IMR-90 (cell line): ENCODE data around the gene TUBB2B. TPM values are rescaled to one million over a fixed set of nuclear protein-coding genes. Genes with fewer than 3 reads are reported as not detected.

Experiments used
- ATAC-seq: fragments of 200-7000 bp; cut with Tn5 transposase; 2 replicates; pipeline ENCODE4 v1.9.1; 2020; ENCODE audit warnings: low read depth, mild to moderate bottlenecking, moderate library complexity
- BruUV-seq: library from RNA; stranded (reverse); fragments of 400-500 nt; replicated peaks from 2 replicates; lab custom pipeline; 2021; lab: Mats Ljungman, UMichigan
- CTCF ChIA-PET: fragments of 300-600 bp; formaldehyde crosslinking; extraction: SDS; loops from one replicate; lab custom pipeline; 2021; ENCODE audit warnings: antibody characterized with exemption; lab: Yijun Ruan, JAX
- POLR2A ChIA-PET: fragments of 300-600 bp; sonication (Branson Sonifier 250); formaldehyde crosslinking; loops from one replicate; lab custom pipeline; 2022; ENCODE audit warnings: antibody characterized with exemption; ENCODE audit not compliant: unreplicated experiment; lab: Charles Lee
- DNase-seq: peaks from one replicate; pipeline ENCODE4 v3.0.0; 2013
- H2AFZ ChIP-seq: replicated peaks from 2 replicates; pipeline ENCODE3; 2013; ENCODE audit warnings: low read length, mild to moderate bottlenecking; ENCODE audit not compliant: poor library complexity
- H2AK5ac ChIP-seq: 2 replicates; pipeline ENCODE4 v1.6.1; 2013; ENCODE audit warnings: low read depth, low read length, inconsistent platforms
- H2AK9ac ChIP-seq: replicated peaks from 2 replicates; pipeline ENCODE3; 2013; ENCODE audit warnings: mild to moderate bottlenecking, low read depth, low read length, moderate library complexity; ENCODE audit not compliant: poor library complexity
- H2BK120ac ChIP-seq: 2 replicates; pipeline ENCODE4 v1.6.1; 2013; ENCODE audit warnings: low read depth, low read length, inconsistent platforms
- H2BK15ac ChIP-seq: 3 replicates; pipeline ENCODE4 v1.6.1; 2013; ENCODE audit warnings: low read depth, low read length, inconsistent platforms
- H2BK20ac ChIP-seq: 2 replicates; pipeline ENCODE4 v1.6.1; 2013; ENCODE audit warnings: low read depth, mild to moderate bottlenecking, inconsistent platforms, low read length, moderate library complexity
- H2BK5ac ChIP-seq: 2 replicates; pipeline ENCODE4 v1.6.1; 2013; ENCODE audit warnings: mild to moderate bottlenecking, low read depth, low read length, inconsistent platforms; ENCODE audit not compliant: poor library complexity, severe bottlenecking
- H3K14ac ChIP-seq: replicated peaks from 2 replicates; pipeline ENCODE4 v1.6.1; 2013; ENCODE audit warnings: low read depth, low read length, inconsistent platforms
- H3K18ac ChIP-seq: 2 replicates; pipeline ENCODE4 v1.6.1; 2013; ENCODE audit warnings: low read depth, low read length, control low read depth
- H3K23ac ChIP-seq: 2 replicates; pipeline ENCODE4 v1.6.1; 2013; ENCODE audit warnings: low read depth, low read length, inconsistent platforms
- H3K27ac ChIP-seq: 2 replicates; pipeline ENCODE4 v1.5.1; 2013; ENCODE audit warnings: mild to moderate bottlenecking, control low read depth, low read length; ENCODE audit not compliant: insufficient read depth
- H3K27me3 ChIP-seq: 2 replicates; pipeline ENCODE4 v1.6.1; 2013; ENCODE audit warnings: low read length; ENCODE audit not compliant: control insufficient read depth, insufficient read depth
- H3K36me3 ChIP-seq: 2 replicates; pipeline ENCODE4 v1.6.1; 2013; ENCODE audit warnings: low read length, mixed read lengths; ENCODE audit not compliant: control insufficient read depth, insufficient read depth
- H3K4ac ChIP-seq: 2 replicates; pipeline ENCODE4 v1.6.1; 2013; ENCODE audit warnings: low read depth, low read length, inconsistent platforms
- H3K4me1 ChIP-seq: 2 replicates; pipeline ENCODE4 v1.6.1; 2013; ENCODE audit warnings: low read length, mixed read lengths; ENCODE audit not compliant: control insufficient read depth, insufficient read depth
- H3K4me2 ChIP-seq: 2 replicates; pipeline ENCODE4 v1.6.1; 2013; ENCODE audit warnings: low read depth, mild to moderate bottlenecking, control low read depth, low read length, moderate library complexity
- H3K4me3 ChIP-seq: 2 replicates; pipeline ENCODE4 v1.5.1; 2013; ENCODE audit warnings: low read depth, mild to moderate bottlenecking, control low read depth, low read length, moderate library complexity; ENCODE audit not compliant: insufficient read depth
- H3K56ac ChIP-seq: 2 replicates; pipeline ENCODE4 v1.6.1; 2013; ENCODE audit warnings: low read length, inconsistent platforms; ENCODE audit not compliant: insufficient read depth; ENCODE audit errors: extremely low read depth
- H3K79me1 ChIP-seq, 2 experiments: 2 replicates each; pipeline ENCODE4 v1.6.1; 2013; ENCODE audit warnings: low read length in 2 of 2, inconsistent platforms in 1 of 2, low read depth in 1 of 2
- H3K9ac ChIP-seq: 2 replicates; pipeline ENCODE4 v1.6.1; 2013; ENCODE audit warnings: low read depth, low read length, control low read depth
- H3K9me1 ChIP-seq: 2 replicates; pipeline ENCODE4 v1.6.1; 2013; ENCODE audit warnings: low read length, inconsistent platforms; ENCODE audit not compliant: insufficient read depth
- H3K9me3 ChIP-seq: 2 replicates; pipeline ENCODE4 v1.6.1; 2013; ENCODE audit warnings: low read length; ENCODE audit not compliant: control insufficient read depth, insufficient read depth
- H4K20me1 ChIP-seq: 2 replicates; pipeline ENCODE4 v1.6.1; 2013; ENCODE audit warnings: low read length, inconsistent platforms; ENCODE audit not compliant: insufficient read depth
- H4K5ac ChIP-seq: 2 replicates; pipeline ENCODE4 v1.6.1; 2013; ENCODE audit warnings: mild to moderate bottlenecking, low read depth, low read length, control low read depth
- H4K8ac ChIP-seq, 2 experiments: 2 replicates each; pipeline ENCODE4 v1.6.1; 2013; ENCODE audit warnings: low read depth in 2 of 2, low read length in 2 of 2, control low read depth in 1 of 2, inconsistent platforms in 1 of 2
- H4K91ac ChIP-seq: 2 replicates; pipeline ENCODE4 v1.6.1; 2013; ENCODE audit warnings: low read depth, low read length, inconsistent platforms; ENCODE audit not compliant: insufficient read depth
- BHLHE40 ChIP-seq: fragments of 150-350 bp; IDR thresholded peaks from 2 replicates; pipeline ENCODE4 v1.6.1; 2016; ENCODE audit warnings: mild to moderate bottlenecking, low read depth, low read length
- CEBPB ChIP-seq: IDR thresholded peaks from 2 replicates; pipeline ENCODE4 v1.6.1; 2012; ENCODE audit warnings: low read depth, low read length, improper control_type of control experiment
- CHD1 ChIP-seq: IDR thresholded peaks from 2 replicates; pipeline ENCODE4 v1.6.1; 2012; ENCODE audit warnings: low read depth, low read length, improper control_type of control experiment
- CTCF ChIP-seq: conservative IDR thresholded peaks from 2 replicates; pipeline ENCODE4 v1.5.1; 2012; ENCODE audit warnings: mild to moderate bottlenecking, low read depth, low read length, improper control_type of control experiment
- MAZ ChIP-seq: IDR thresholded peaks from 2 replicates; pipeline ENCODE4 v1.6.1; 2012; ENCODE audit warnings: low read depth, mild to moderate bottlenecking, low read length, improper control_type of control experiment, moderate library complexity, borderline replicate concordance
- MXI1 ChIP-seq: IDR thresholded peaks from 2 replicates; pipeline ENCODE4 v1.6.1; 2012; ENCODE audit warnings: low read depth, mild to moderate bottlenecking, low read length, moderate library complexity, borderline replicate concordance
- NFE2L2 ChIP-seq: fragments of 150-350 bp; IDR thresholded peaks from 2 replicates; pipeline ENCODE4 v1.6.1; 2016; ENCODE audit warnings: low read depth, mild to moderate bottlenecking, low read length
- RAD21 ChIP-seq: IDR thresholded peaks from 2 replicates; pipeline ENCODE4 v1.6.1; 2012; ENCODE audit warnings: low read length, improper control_type of control experiment
- RCOR1 ChIP-seq: IDR thresholded peaks from 2 replicates; pipeline ENCODE4 v1.6.1; 2012; ENCODE audit warnings: mild to moderate bottlenecking, low read length, improper control_type of control experiment; ENCODE audit not compliant: insufficient replicate concordance
- SMC3 ChIP-seq: fragments of 150-350 bp; IDR thresholded peaks from 2 replicates; pipeline ENCODE4 v1.6.1; 2016; ENCODE audit warnings: low read depth, mild to moderate bottlenecking, antibody characterized with exemption, low read length, moderate library complexity
- WGBS, 2 experiments: methylation state at CpG; one replicate each; pipeline versions ENCODE4 v1.1.5 to v1.1.7; 2013; ENCODE audit warnings: missing lambda C conversion rate in 2 of 2; ENCODE audit not compliant: insufficient read length in 1 of 2; ENCODE audit errors: extremely low coverage in 2 of 2; 5-methylcytosine and 5-hydroxymethylcytosine counted together
- dilution Hi-C: fragments of 300-500 bp; cut with HindIII; formaldehyde crosslinking; loops from one replicate; pipeline ENCODE4 v1.14.3; 2018; ENCODE audit warnings: low sequenced_read_pairs; ENCODE audit not compliant: unreplicated experiment
- in situ Hi-C: fragments of 300-500 bp; cut with MboI; formaldehyde crosslinking; loops from 3 replicates; pipeline ENCODE4 v1.14.3; 2019; ENCODE audit warnings: low sequenced_read_pairs, inconsistent platforms, mixed read lengths
- intact Hi-C: fragments of 100-400 bp; cut with micrococcal nuclease; formaldehyde crosslinking; loops from 2 replicates; pipeline ENCODE4 v1.10.0; 2022
- polyA plus RNA-seq, 3 experiments: library from polyadenylated mRNA; depleted of rRNA; stranded (reverse); fragments of >200 nt; gene quantifications; 2 replicates each; pipeline ENCODE4 v1.2.3, GENCODE V29; 2012; ENCODE audit warnings: low replicate concordance in 1 of 3
- total RNA-seq: library from RNA; depleted of rRNA; stranded (reverse); fragments of >200 nt; gene quantifications from 2 replicates; pipeline ENCODE4 v1.2.3, GENCODE V29; 2012

Gene TUBB2B
- total and polyA plus RNA-seq, 2 of the 4 experiments (the other 2 are of a cell fraction) = 13.6 to 21.1 TPM

- no peak for ATAC-seq
- H3K4me3 ChIP-seq = no peak overlapping the region
- dilution Hi-C loops = no loop called here
- H2BK20ac ChIP-seq = no peak overlapping the region
- no peak overlapping the region for H3K14ac ChIP-seq
- H3K18ac ChIP-seq = no peak overlapping the region
- no peaks in the 10 kb centered on the region for H3K9me3 ChIP-seq
- ChIA-PET POLR2A (no interaction called here), CTCF (interaction anchor here (2.4 kb wide), 1 partner anchor 96 kb away, joined by 11 read pairs; the partner anchor contains the start of gene TUBB2A)
- no peak overlapping the region for H3K23ac ChIP-seq
- no peaks in the 10 kb centered on the region for H3K36me3 ChIP-seq
- DNase-seq = no peak
- H2BK5ac ChIP-seq = no peak overlapping the region
- no peak overlapping the region for H2BK120ac ChIP-seq
- no peak overlapping the region for H2AK5ac ChIP-seq
- H4K5ac ChIP-seq = no peak overlapping the region
- BruUV-seq = no TSS peak
- no peak overlapping the region for H4K91ac ChIP-seq
- no peak overlapping the region for H2BK15ac ChIP-seq
- H3K79me1 ChIP-seq = no peaks in the 10 kb centered on the region
- WGBS, 2 experiments = 95% methylated on average over 18 of the region's 22 CpGs; no CpG with 5 or more reads in 1 of the 2 experiments
- no peak overlapping the region for H3K4me2 ChIP-seq
- no peak overlapping the region for H4K8ac ChIP-seq
- no peak overlapping the region for H3K27ac ChIP-seq
- in situ Hi-C loops = loop anchor here (5.0 to 10.0 kb wide), 2 partner anchors 126 to 258 kb away; partner anchors contain the start of gene NQO2
- H3K56ac ChIP-seq = no peak overlapping the region
- no peaks in the 10 kb centered on the region for H4K20me1 ChIP-seq
- H2AK9ac ChIP-seq = no peak overlapping the region
- TF ChIP-seq CEBPB = no peak
- no peak for TF ChIP-seq MAZ
- no peak for TF ChIP-seq NFE2L2
- TF ChIP-seq BHLHE40 = no peak
- TF ChIP-seq SMC3 = no peak
- no peak for TF ChIP-seq RCOR1
- no peak for TF ChIP-seq CTCF
- no peak for TF ChIP-seq CHD1
- TF ChIP-seq MXI1 = no peak
- no peak for TF ChIP-seq RAD21
- no peak overlapping the region for H3K4ac ChIP-seq
- H3K27me3 ChIP-seq = peaks cover 1% of the 10 kb centered on the region; the same call in 1 of the 2 replicates
- peaks cover 10% of the 10 kb centered on the region for H3K9me1 ChIP-seq
- H3K9ac ChIP-seq = no peak overlapping the region
- H2AFZ ChIP-seq = no peak overlapping the region
- peaks cover 6% of the 10 kb centered on the region for H3K4me1 ChIP-seq
- intact Hi-C loops = no loop called here
Measured at GRCh38 chr6:3252861-3253596, 25.6 kb upstream of the TUBB2B start.
